ENCODE results near the gene TRAF3IP1.

DNA sequence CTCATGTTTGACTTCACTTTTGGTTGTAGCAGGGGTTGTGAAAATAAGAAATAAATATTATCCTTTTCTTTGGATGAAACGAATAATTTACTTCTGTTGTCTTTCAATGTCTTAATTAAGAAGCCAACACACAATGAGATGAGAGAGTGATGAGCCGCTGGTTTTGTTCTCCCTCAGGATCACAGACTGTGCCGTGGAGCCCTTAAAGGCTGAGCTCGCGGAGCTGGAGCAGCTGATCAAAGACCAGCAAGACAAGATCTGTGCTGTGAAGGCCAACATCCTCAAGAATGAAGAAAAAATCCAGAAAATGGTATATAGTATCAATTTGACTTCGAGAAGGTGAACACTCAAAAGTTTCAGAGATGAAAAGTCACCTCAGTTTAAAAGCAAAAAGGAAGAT lies 78.3 kb downstream of the TRAF3IP1 start:
- no peak for TF ChIP-seq ZFP30 (CRISPR knock-in tag; IDR thresholded peaks at IDR 0.05)
- TF ChIP-seq, protein P1, sequence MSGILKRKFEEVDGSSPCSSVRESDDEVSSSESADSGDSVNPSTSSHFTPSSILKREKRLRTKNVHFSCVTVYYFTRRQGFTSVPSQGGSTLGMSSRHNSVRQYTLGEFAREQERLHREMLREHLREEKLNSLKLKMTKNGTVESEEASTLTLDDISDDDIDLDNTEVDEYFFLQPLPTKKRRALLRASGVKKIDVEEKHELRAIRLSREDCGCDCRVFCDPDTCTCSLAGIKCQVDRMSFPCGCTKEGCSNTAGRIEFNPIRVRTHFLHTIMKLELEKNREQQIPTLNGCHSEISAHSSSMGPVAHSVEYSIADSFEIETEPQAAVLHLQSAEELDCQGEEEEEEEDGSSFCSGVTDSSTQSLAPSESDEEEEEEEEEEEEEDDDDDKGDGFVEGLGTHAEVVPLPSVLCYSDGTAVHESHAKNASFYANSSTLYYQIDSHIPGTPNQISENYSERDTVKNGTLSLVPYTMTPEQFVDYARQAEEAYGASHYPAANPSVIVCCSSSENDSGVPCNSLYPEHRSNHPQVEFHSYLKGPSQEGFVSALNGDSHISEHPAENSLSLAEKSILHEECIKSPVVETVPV (CRISPR knock-in tag; IDR thresholded peaks at IDR 0.05): no peak
- TF ChIP-seq, protein P2, sequence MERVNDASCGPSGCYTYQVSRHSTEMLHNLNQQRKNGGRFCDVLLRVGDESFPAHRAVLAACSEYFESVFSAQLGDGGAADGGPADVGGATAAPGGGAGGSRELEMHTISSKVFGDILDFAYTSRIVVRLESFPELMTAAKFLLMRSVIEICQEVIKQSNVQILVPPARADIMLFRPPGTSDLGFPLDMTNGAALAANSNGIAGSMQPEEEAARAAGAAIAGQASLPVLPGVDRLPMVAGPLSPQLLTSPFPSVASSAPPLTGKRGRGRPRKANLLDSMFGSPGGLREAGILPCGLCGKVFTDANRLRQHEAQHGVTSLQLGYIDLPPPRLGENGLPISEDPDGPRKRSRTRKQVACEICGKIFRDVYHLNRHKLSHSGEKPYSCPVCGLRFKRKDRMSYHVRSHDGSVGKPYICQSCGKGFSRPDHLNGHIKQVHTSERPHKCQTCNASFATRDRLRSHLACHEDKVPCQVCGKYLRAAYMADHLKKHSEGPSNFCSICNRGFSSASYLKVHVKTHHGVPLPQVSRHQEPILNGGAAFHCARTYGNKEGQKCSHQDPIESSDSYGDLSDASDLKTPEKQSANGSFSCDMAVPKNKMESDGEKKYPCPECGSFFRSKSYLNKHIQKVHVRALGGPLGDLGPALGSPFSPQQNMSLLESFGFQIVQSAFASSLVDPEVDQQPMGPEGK (CRISPR knock-in tag; IDR thresholded peaks at IDR 0.05; ENCODE audit: borderline replicate concordance): no peak
